ENCODE measurements around the gene PLK2. TPM values are rescaled to one million over a fixed set of nuclear protein-coding genes. Genes with fewer than 3 reads are reported as not detected.

PLK2 gene
- total RNA-seq, 1 experiment from 2014 or later, result 258 TPM

- peak; percentile 48 for ATAC-seq
- BruUV-seq (replicated peaks), result no TSS peak
Measured at GRCh38 chr5:58451732-58452565, 7.9 kb downstream of the PLK2 start.

More at GRCh38 chr5:58451732-58452565, 7.9 kb downstream of the PLK2 start:
- H3K27ac ChIP-seq (ENCODE audit: low read length), result peak overlapping the region; percentile 97
- no peaks in the 10 kb centered on the region for H3K9me3 ChIP-seq (ENCODE audit: control insufficient read depth, insufficient read depth, low read depth, low read length)
- in situ Hi-C loops (cut with HindIII; ENCODE audit: low pct_unique_long_range_greater_than_20kb, low sequenced_read_pairs), result loop anchor here (25.0 kb wide), 1 partner anchor 965 kb away; the partner anchor contains the start of gene ACTBL2
- no peaks in the 10 kb centered on the region for H3K27me3 ChIP-seq (ENCODE audit: control insufficient read depth, insufficient read depth, low read length)
- no peak for DNase-seq (ENCODE audit: low read depth, low spot score)
- POLR2A ChIA-PET, result no interaction called here
- H3K36me3 ChIP-seq (ENCODE audit: control insufficient read depth, insufficient read depth, low read length), result peaks cover 41% of the 10 kb centered on the region
- CTCF ChIA-PET, result no interaction called here
- intact Hi-C loops (cut with micrococcal nuclease; ENCODE audit: unreplicated experiment), result loop anchor here (10.0 kb wide), 3 partner anchors 127 to 757 kb away; no protein-coding TSS in a partner anchor
- H3K4me1 ChIP-seq (ENCODE audit: control insufficient read depth, insufficient read depth, low read length), result peaks cover 47% of the 10 kb centered on the region
- no peak overlapping the region for H3K4me3 ChIP-seq (ENCODE audit: low read depth in 2 of 2, low read length in 2 of 2)
- TF ChIP-seq REST (IDR thresholded peaks at IDR 0.05; ENCODE audit: insufficient read depth in 1 of 2, low read depth in 2 of 2, low read length in 1 of 2) (no peak), POLR2AphosphoS5 (IDR thresholded peaks at IDR 0.05; ENCODE audit: low read depth, low read length) (no peak), CTCF (IDR thresholded peaks at IDR 0.05) (no peak), SIN3A (IDR thresholded peaks at IDR 0.05; ENCODE audit: borderline replicate concordance, insufficient read depth, low read depth, low read length) (peak; percentile 26; the same call in 1 of the 2 replicates), TCF7L2 (IDR thresholded peaks at IDR 0.05; ENCODE audit: low read depth, low read length) (0 out of 2 replicates have a peak, but pooled peaks have one; percentile 47)

Measured in Panc1 (cell line).